ENCODE results near the gene ABCC10.
"Not testable (repeated sequence)": the region's sequence is repeated elsewhere in the genome, so short reads cannot be mapped to it uniquely, and the experiment has no call there.

Gene ABCC10

DNA sequence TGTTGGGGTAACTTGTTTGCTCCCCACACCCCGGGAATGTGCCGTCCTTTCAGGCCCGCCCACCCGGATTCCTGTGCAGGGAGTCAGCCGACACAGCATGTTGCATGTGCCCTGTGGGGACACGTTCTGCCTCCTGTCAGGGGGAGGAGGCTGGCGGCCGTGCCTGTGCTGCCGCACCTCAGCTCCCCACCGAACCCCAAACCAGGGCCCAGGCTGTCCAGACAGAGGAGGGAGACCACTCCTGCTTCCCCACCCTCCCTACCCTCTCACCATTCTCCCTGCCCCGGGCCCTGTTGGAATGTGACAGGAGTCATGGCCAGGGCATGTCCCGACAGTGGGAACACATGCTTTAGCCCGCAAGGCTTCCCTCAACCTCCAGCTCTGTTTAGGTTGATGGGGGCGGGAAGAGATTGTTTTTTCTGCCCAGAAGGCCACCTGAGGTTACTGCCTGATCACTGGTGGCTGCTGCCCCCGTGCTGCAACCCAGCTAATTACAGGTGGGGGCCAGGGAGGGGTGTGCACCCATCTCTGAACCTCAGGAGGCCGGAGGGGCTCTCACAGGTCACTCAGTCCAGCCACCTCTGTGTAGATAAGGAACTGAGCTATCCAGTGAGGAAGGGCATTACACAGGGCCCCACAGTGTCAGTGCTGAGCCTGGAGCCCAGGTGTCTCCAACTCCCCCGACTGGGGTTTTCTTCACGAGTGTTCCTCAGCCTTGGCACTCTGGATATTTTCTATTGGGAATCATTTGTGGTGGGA, 69.2 kb downstream of the ABCC10 start:
- no peak for DNase-seq (ENCODE audit: low read depth in 2 of 2)

DNA sequence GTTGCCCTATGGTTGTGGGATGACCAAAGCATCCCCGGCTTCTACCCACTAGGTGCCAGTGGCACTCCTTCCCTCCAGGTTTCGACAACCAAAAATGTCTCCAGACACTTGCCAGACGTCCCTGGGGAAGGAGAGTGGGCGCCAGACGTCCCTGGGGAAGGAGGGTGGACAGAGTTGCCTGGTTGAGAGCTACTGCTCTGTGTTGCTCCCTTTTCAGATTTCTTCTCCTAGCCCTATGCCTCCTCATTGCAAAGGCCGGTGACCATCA, 69.7 kb downstream of the ABCC10 start:
- no peak for DNase-seq (ENCODE audit: low read depth in 2 of 2)

DNA sequence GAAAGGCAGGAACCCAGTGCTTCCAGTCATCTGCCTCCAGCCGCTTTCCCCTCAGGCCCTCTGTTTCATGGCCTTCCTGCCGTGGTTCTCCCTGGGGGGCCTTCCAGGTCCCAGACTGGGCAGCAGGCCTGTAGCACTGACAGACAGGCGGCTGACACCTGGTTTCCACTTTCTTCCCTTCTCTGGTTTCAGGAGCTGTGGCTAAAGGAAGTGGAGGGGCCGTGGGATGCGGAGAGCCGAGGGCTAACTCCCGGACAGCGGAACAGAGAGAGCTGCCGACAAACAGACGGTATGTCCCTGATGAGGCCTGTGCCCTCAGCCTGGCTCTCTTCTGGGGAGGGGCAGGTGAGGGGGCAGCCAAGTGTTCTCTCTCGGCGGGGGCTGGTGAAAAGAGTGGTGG, 70.3 kb downstream of the ABCC10 start:
- DNase-seq (ENCODE audit: low read depth in 2 of 2): no peak

DNA sequence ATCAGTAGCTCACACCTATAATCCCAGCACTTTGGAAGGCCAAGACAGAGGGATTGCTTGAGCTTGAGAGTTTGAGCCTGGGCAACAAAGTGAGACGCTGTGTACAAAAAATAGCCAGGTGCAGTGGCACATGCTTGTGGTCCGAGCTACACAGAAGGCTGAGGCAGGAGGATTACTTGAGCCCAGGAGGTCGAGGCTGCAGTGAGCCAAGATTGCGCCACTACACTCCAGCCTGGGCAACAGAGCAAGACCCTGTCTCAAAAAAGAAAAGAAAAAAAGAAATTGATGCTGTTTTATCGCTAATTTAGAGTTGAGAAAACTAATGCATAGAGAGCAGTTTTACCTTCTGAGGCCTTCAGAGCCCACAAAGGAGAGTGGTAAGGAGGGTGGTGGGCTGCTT, 71.0 kb downstream of the ABCC10 start:
- not testable (repeated sequence) for DNase-seq (ENCODE audit: low read depth in 2 of 2)

DNA sequence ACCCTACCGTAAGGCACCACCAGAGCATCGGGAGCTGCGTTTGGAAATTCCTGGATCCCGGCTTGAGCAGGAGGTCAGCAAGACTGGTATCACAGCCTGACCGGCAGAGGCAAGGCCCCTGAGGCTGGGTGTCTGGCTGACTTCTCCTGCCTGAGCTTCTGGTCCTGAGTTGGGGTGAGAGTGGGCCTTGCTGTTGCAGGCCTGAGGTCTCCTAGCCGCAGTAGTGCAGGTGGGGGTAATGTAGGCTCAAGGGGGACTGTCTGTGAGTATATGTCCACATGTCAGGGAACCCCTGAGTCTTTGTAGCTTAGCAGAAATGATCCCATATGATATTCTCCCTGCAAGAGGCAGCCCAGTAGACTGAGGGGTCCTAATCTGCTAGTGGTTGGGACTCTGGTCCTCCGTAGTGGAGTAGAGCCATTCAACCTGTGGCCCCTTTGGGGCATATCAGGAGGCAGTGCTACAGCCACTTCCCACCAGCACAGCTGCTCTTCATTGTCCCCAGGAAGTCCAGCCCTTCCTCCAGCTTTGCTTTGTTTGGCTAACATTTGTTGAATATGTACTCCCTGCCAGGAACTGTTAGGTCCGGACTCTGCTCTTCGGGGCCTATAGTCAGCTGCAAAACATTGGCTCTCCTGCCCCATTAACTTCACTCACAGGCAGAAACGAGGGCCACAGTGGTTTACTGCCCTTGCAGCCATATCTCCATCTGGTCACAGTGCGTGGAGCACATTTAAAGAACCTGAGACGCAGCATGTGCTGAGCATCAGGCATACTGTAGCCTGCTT, 71.9 kb downstream of the ABCC10 start:
- DNase-seq (ENCODE audit: low read depth in 2 of 2): no peak
